AG10803 (cell line): ENCODE results near the gene CTNNAL1.
A peak's percentile ranks its signal among the peaks of the same experiment; 100 is the strongest.
"Not testable (repeated sequence)": the region's sequence is repeated elsewhere in the genome, so short reads cannot be mapped to it uniquely, and the experiment has no call there.

ENCODE experiments used
- DNase-seq: peaks from one replicate; pipeline ENCODE4 v3.0.0; 2010; ENCODE audit warnings: low read depth
- H3K4me3 ChIP-seq: 2 replicates; pipeline ENCODE4 v1.5.1; 2011; ENCODE audit warnings: mild to moderate bottlenecking, low read length, control low read depth
- CTCF ChIP-seq: conservative IDR thresholded peaks from 2 replicates; pipeline ENCODE4 v1.5.1; 2011; ENCODE audit warnings: mild to moderate bottlenecking, low read length, control low read depth, inconsistent platforms

The CTNNAL1 gene

GRCh38 chr9:108972186-108972585 is 41.1 kb downstream of the CTNNAL1 start:
- no peak for DNase-seq
- TF ChIP-seq CTCF: no peak

GRCh38 chr9:108971392-108971791 is 41.9 kb downstream of the CTNNAL1 start:
- DNase-seq, H3K4me3 ChIP-seq: not testable (repeated sequence)

More at GRCh38 chr9:108972186-108972585, 41.1 kb downstream of the CTNNAL1 start:
- H3K4me3 ChIP-seq: no peak overlapping the region

- no peak for TF ChIP-seq CTCF
- H3K4me3 ChIP-seq: no peak overlapping the region
- no peak for DNase-seq
Observed at GRCh38 chr9:108967916-108968315, 45.4 kb downstream of the CTNNAL1 start.

- TF ChIP-seq CTCF: no peak
- DNase-seq: peak; percentile 15
- H3K4me3 ChIP-seq: no peak overlapping the region
Observed at GRCh38 chr9:108963459-108964143, 49.7 kb downstream of the CTNNAL1 start.

- no peak for DNase-seq
- TF ChIP-seq CTCF: no peak
- H3K4me3 ChIP-seq: no peak overlapping the region
Observed at GRCh38 chr9:108961151-108961550, 52.1 kb downstream of the CTNNAL1 start.

GRCh38 chr9:108960331-108960730 is 53.0 kb downstream of the CTNNAL1 start:
- no peak overlapping the region for H3K4me3 ChIP-seq
- no peak for DNase-seq
- no peak for TF ChIP-seq CTCF

GRCh38 chr9:108956631-108957026 is 56.7 kb downstream of the CTNNAL1 start:
- no peak for DNase-seq
- no peak overlapping the region for H3K4me3 ChIP-seq
- no peak for TF ChIP-seq CTCF
